Kidney tubule cell (primary cell): ENCODE data around the gene SLC35A3.
"Not testable (repeated sequence)": the region's sequence is repeated elsewhere in the genome, so short reads cannot be mapped to it uniquely, and the experiment has no call there.

ENCODE experiments used
- DNase-seq: peaks from one replicate; pipeline ENCODE4 v3.0.0-alpha.2; 2018; ENCODE audit warnings: low spot score

SLC35A3 gene

GRCh38 chr1:99972066-99972465 lies 2.3 kb downstream of the SLC35A3 start:
- not testable (repeated sequence) for DNase-seq

GRCh38 chr1:99975529-99975928 lies 5.7 kb downstream of the SLC35A3 start:
- DNase-seq = no peak

- DNase-seq = not testable (repeated sequence)
Measured at GRCh38 chr1:99977326-99977725, 7.5 kb downstream of the SLC35A3 start.

GRCh38 chr1:99978218-99978617 lies 8.4 kb downstream of the SLC35A3 start:
- DNase-seq = no peak

GRCh38 chr1:99979091-99979490 lies 9.3 kb downstream of the SLC35A3 start:
- no peak for DNase-seq

- DNase-seq = no peak
Measured at GRCh38 chr1:99980928-99981327, 11.1 kb downstream of the SLC35A3 start.

GRCh38 chr1:99986656-99987225 lies 16.9 kb downstream of the SLC35A3 start:
- no peak for DNase-seq

- no peak for DNase-seq
Measured at GRCh38 chr1:99988210-99988765, 18.5 kb downstream of the SLC35A3 start.

GRCh38 chr1:99992044-99992722 lies 22.4 kb downstream of the SLC35A3 start:
- DNase-seq = no peak

- DNase-seq = no peak
Measured at GRCh38 chr1:99992760-99993467, 23.1 kb downstream of the SLC35A3 start.

- DNase-seq = no peak
Measured at GRCh38 chr1:99993468-99993845, 23.7 kb downstream of the SLC35A3 start.

GRCh38 chr1:99994496-99994895 lies 24.7 kb downstream of the SLC35A3 start:
- no peak for DNase-seq

- DNase-seq = no peak
Measured at GRCh38 chr1:99996951-99997350, 27.2 kb downstream of the SLC35A3 start.

GRCh38 chr1:100001462-100001861 lies 31.7 kb downstream of the SLC35A3 start:
- no peak for DNase-seq

- no peak for DNase-seq
Measured at GRCh38 chr1:100005424-100005823, 35.6 kb downstream of the SLC35A3 start.

- DNase-seq = no peak
Measured at GRCh38 chr1:100006688-100007087, 36.9 kb downstream of the SLC35A3 start.

GRCh38 chr1:100009458-100009857 lies 39.7 kb downstream of the SLC35A3 start:
- DNase-seq = peak; percentile 69

GRCh38 chr1:100010804-100011203 lies 41.0 kb downstream of the SLC35A3 start:
- DNase-seq = no peak

- no peak for DNase-seq
Measured at GRCh38 chr1:100019220-100019619, 49.4 kb downstream of the SLC35A3 start.

- DNase-seq = no peak
Measured at GRCh38 chr1:100023482-100023881, 53.7 kb downstream of the SLC35A3 start.

GRCh38 chr1:100027212-100027611 lies 57.4 kb downstream of the SLC35A3 start:
- no peak for DNase-seq

GRCh38 chr1:100028765-100029164 lies 59.0 kb downstream of the SLC35A3 start:
- DNase-seq = no peak

GRCh38 chr1:100034470-100034869 lies 64.7 kb downstream of the SLC35A3 start:
- no peak for DNase-seq
